Colonic mucosa (tissue), 4 donors: ENCODE measurements around the gene HUNK. TPM values are rescaled to one million over a fixed set of nuclear protein-coding genes. Genes with fewer than 3 reads are reported as not detected.

Experiments used
- DNase-seq: peaks from one replicate; pipeline ENCODE4 v3.0.0-alpha.2; 2020
- H3K27ac ChIP-seq: fragments of 200-600 bp; one replicate; pipeline ENCODE4 v1.8.0; 2021
- H3K27me3 ChIP-seq: fragments of 200-600 bp; one replicate; pipeline ENCODE4 v1.8.0; 2021
- H3K36me3 ChIP-seq: fragments of 200-600 bp; one replicate; pipeline ENCODE4 v1.8.0; 2021
- H3K4me1 ChIP-seq: fragments of 200-600 bp; one replicate; pipeline ENCODE4 v1.8.0; 2021; ENCODE audit warnings: mild to moderate bottlenecking
- H3K4me3 ChIP-seq: fragments of 200-600 bp; one replicate; pipeline ENCODE4 v1.8.0; 2021
- H3K9ac ChIP-seq, 2 donors: one replicate each; pipeline ENCODE4 v1.7.0; 2013; ENCODE audit warnings: control low read depth in 2 of 2, low read depth in 2 of 2, low read length in 2 of 2
- H3K9me3 ChIP-seq: fragments of 200-600 bp; one replicate; pipeline ENCODE4 v1.8.0; 2021
- CTCF ChIP-seq: fragments of 200-600 bp; IDR thresholded peaks from one replicate; pipeline ENCODE4 v1.8.0; 2022; ENCODE audit warnings: antibody characterized with exemption, mild to moderate bottlenecking
- intact Hi-C: fragments of 100-400 bp; cut with DNase I; formaldehyde crosslinking; loops from one replicate; pipeline ENCODE4 v1.14.1; 2022
- total RNA-seq, 2 donors: library from RNA; stranded (reverse); fragmentation: NEBNext Ultra II Directional in 1 of 2; extraction: Animal tissue kit (Norgen Biotek cat#: 25700) in 1 of 2; gene quantifications; one replicate each; pipeline ENCODE4 v1.2.1, GENCODE V29; 2021
- donor health status: healthy.
- donor health status: DM: no; HTN: no; CAD: no.
- donor health status: DM: no; HTN: no; CAD: no.

The HUNK gene
- total RNA-seq, 2 donors from 2014 or later, result 7.2 to 13.0 TPM

GRCh38 chr21:31927689-31928353 is 55.0 kb downstream of the HUNK start:
- TF ChIP-seq CTCF, result no peak
- H3K27ac ChIP-seq, result no peak overlapping the region
- DNase-seq, result no peak
- no peaks in the 10 kb centered on the region for H3K36me3 ChIP-seq
- no peaks in the 10 kb centered on the region for H3K4me1 ChIP-seq
- intact Hi-C loops, result no loop called here
- H3K27me3 ChIP-seq, result no peaks in the 10 kb centered on the region
- no peaks in the 10 kb centered on the region for H3K9me3 ChIP-seq
- H3K9ac ChIP-seq, result no peak overlapping the region
- no peak overlapping the region for H3K4me3 ChIP-seq

GRCh38 chr21:31928656-31929055 is 55.8 kb downstream of the HUNK start:
- no peaks in the 10 kb centered on the region for H3K36me3 ChIP-seq
- no peaks in the 10 kb centered on the region for H3K27me3 ChIP-seq
- intact Hi-C loops, result no loop called here
- no peaks in the 10 kb centered on the region for H3K9me3 ChIP-seq
- H3K27ac ChIP-seq, result no peak overlapping the region
- H3K9ac ChIP-seq, result no peak overlapping the region
- DNase-seq, result no peak
- TF ChIP-seq CTCF, result no peak
- no peaks in the 10 kb centered on the region for H3K4me1 ChIP-seq
- no peak overlapping the region for H3K4me3 ChIP-seq

GRCh38 chr21:31929548-31929947 is 56.7 kb downstream of the HUNK start:
- Histone ChIP-seq H3K4me1 (no peaks in the 10 kb centered on the region), H3K27ac (no peak overlapping the region), H3K9me3 (no peaks in the 10 kb centered on the region), H3K27me3 (no peaks in the 10 kb centered on the region), H3K36me3 (no peaks in the 10 kb centered on the region), H3K9ac (no peak overlapping the region), H3K4me3 (no peak overlapping the region)
- intact Hi-C loops, result no loop called here
- no peak for TF ChIP-seq CTCF
- DNase-seq, result no peak

- Histone ChIP-seq H3K27ac (no peak overlapping the region), H3K27me3 (no peaks in the 10 kb centered on the region), H3K36me3 (no peaks in the 10 kb centered on the region), H3K4me3 (no peak overlapping the region), H3K9ac (no peak overlapping the region), H3K9me3 (no peaks in the 10 kb centered on the region), H3K4me1 (no peaks in the 10 kb centered on the region)
- intact Hi-C loops, result no loop called here
- no peak for DNase-seq
- no peak for TF ChIP-seq CTCF
Measured at GRCh38 chr21:31930001-31930400, 57.2 kb downstream of the HUNK start.

GRCh38 chr21:31931644-31932469 is 59.0 kb downstream of the HUNK start:
- no peak overlapping the region for H3K4me3 ChIP-seq
- H3K9ac ChIP-seq, result no peak overlapping the region
- no peak for TF ChIP-seq CTCF
- no peaks in the 10 kb centered on the region for H3K36me3 ChIP-seq
- no peaks in the 10 kb centered on the region for H3K27me3 ChIP-seq
- no peak for DNase-seq
- no peaks in the 10 kb centered on the region for H3K9me3 ChIP-seq
- intact Hi-C loops, result no loop called here
- no peaks in the 10 kb centered on the region for H3K4me1 ChIP-seq
- no peak overlapping the region for H3K27ac ChIP-seq
